Natural killer cell treated with Interleukin-12 subunit alpha and Interleukin-12 subunit beta and Interleukin-15 and Interleukin-18, amount 100 ng/mL, for 72 hours (primary cell): Measurements from ENCODE around the gene STIMATE. TPM values are rescaled to one million over a fixed set of nuclear protein-coding genes. Genes with fewer than 3 reads are reported as not detected.

Source experiments
- ATAC-seq, 2 donors: fragments of 150-1000 bp; cut with Tn5 transposase in 1 of 2; sonication (Bioruptor Pico), chemical (Tn5 transposase) in 1 of 2; 2 replicates each; pipeline ENCODE4 v1.10.0; 2021
- DNase-seq: peaks from one replicate; pipeline ENCODE4 v3.0.0; 2022; ENCODE audit warnings: low spot score
- H3K27ac Mint-ChIP-seq, 2 donors: 1 replicate in 1 of 2; 2 replicates in 1 of 2; pipeline ENCODE4 v1.8.0; 2022; ENCODE audit warnings: mixed read lengths in 2 of 2, mild to moderate bottlenecking in 1 of 2, moderate library complexity in 1 of 2
- H3K27me3 Mint-ChIP-seq, 2 donors: 1 replicate in 1 of 2; 2 replicates in 1 of 2; pipeline ENCODE4 v1.8.0; 2022; ENCODE audit warnings: mixed read lengths in 2 of 2
- H3K36me3 Mint-ChIP-seq: one replicate; pipeline ENCODE4 v1.8.0; 2022; ENCODE audit warnings: mixed read lengths
- H3K4me1 Mint-ChIP-seq, 2 donors: 1 replicate in 1 of 2; 2 replicates in 1 of 2; pipeline ENCODE4 v1.8.0; 2022; ENCODE audit warnings: low read depth in 2 of 2, mixed read lengths in 2 of 2, mild to moderate bottlenecking in 1 of 2
- H3K4me3 Mint-ChIP-seq: one replicate; pipeline ENCODE4 v1.8.0; 2022; ENCODE audit warnings: mixed read lengths
- H3K9me3 Mint-ChIP-seq: 2 replicates; pipeline ENCODE4 v1.8.0; 2022; ENCODE audit warnings: mixed read lengths
- total RNA-seq, 2 donors: library from RNA; stranded (reverse); gene quantifications; one replicate each; pipeline ENCODE4 v1.2.3, GENCODE V29; 2022

Gene STIMATE
- total RNA-seq, 2 donors from 2014 or later = 19.8 to 31.1 TPM

DNA sequence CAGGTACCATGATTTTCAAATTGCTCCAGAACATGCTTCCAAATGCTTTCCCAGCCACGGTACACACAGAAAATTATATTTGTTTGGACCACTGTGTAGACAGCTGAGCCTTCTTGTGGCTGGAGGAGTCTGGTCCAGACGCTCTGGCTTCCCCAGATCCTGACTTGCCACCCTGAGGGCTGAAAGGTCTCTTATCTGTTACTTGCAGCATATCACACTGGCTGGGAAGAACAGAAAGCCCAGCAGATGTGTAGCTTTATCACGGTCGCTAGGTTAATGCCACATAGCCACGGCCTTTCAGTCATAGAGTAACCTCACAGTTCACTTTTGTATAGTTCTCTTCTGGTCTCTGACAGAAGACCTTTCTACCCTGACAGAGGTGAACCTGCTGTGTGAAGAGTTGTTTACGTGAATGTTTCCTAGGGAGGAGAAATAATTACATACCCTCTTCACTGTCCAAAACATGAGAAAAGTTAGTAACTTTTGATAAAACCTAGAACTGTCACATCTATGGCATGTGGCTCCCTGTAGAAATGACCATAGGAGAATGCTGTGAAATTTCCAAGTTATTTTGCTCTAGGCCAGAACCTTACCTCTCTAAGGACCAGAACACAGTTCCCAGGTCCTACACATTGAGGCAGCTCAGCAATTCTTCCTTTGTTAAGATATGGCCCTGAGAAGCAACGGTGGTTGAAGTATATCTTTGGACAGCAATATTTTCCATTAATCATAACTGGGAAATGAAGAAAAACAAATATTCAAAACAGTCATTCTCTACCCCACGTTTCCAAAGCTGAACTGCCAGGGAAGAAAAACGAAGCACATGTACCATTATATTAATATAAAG is 15.8 kb upstream of the STIMATE start:
- H3K36me3 Mint-ChIP-seq = no peaks in the 10 kb centered on the region
- H3K9me3 Mint-ChIP-seq = no peaks in the 10 kb centered on the region
- H3K4me3 Mint-ChIP-seq = no peak overlapping the region
- DNase-seq (no peak), ATAC-seq (no peak)
- no peak overlapping the region for H3K27ac Mint-ChIP-seq
- H3K27me3 Mint-ChIP-seq = no peaks in the 10 kb centered on the region
- H3K4me1 Mint-ChIP-seq = no peaks in the 10 kb centered on the region

DNA sequence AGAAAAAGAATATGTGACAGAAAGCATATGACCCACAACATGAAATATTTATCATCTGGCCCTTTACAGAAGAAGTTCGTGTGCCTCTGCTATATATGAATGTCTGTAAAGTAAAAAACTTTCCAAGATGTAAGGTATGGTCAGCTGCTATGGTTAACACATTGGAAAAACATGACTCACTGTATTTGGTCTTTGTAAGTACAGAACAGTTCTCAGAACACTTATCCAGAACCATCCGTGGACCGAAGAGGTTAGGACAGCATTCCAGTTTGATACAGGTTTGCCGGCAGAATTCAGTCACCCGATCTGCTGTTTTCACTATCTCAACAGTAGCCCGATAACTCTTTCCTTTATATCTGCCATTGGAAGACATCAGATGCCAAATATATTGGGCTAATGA is 13.5 kb upstream of the STIMATE start:
- H3K27me3 Mint-ChIP-seq = no peaks in the 10 kb centered on the region
- no peaks in the 10 kb centered on the region for H3K36me3 Mint-ChIP-seq
- no peak for ATAC-seq

DNA sequence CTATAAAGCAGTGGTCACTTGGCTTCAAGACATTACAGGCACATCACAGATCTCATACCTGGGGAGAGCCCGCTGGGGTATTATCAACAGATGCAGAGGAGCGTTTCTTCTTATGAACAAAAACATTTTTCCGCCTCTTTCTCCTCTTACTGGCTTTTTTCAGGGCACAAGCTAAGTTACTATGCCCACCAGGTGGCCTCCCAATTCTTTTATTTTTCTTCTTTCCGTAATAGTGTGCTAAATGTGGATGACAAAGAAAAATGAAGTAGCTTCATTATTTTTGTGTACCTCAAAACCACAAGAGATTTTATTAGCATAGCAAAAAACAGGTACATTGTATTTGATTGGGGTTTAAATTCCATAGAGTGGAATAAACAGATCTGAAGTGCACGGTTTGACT is 10.1 kb upstream of the STIMATE start:
- no peak overlapping the region for H3K4me3 Mint-ChIP-seq
- no peaks in the 10 kb centered on the region for H3K27me3 Mint-ChIP-seq
- no peaks in the 10 kb centered on the region for H3K4me1 Mint-ChIP-seq
- ATAC-seq = no peak
- no peak for DNase-seq
- H3K36me3 Mint-ChIP-seq = no peaks in the 10 kb centered on the region
- H3K27ac Mint-ChIP-seq = no peak overlapping the region
- H3K9me3 Mint-ChIP-seq = no peaks in the 10 kb centered on the region

More for the DNA sequence above, 13.5 kb upstream of the STIMATE start:
- no peak for DNase-seq
- no peaks in the 10 kb centered on the region for H3K4me1 Mint-ChIP-seq
- no peak overlapping the region for H3K4me3 Mint-ChIP-seq
- no peaks in the 10 kb centered on the region for H3K9me3 Mint-ChIP-seq
- no peak overlapping the region for H3K27ac Mint-ChIP-seq

DNA sequence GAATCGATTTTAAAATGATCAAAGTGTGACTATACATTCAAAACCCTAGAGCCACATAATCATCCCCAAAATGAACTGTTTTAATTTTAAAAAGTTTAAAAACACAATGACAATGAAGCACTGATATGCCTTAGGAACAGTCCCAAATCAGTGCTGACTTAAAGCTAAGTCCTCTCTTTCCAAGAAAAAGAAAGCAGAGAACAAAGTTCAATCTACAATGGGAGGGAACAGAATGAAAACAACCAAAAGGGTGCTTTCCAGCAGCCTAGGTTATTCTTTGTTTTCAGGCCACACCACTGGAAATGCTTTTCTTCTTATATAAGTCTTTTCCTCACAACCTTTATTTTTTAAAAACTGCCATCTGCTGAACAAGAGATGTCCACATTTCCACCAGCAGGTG is 7.2 kb upstream of the STIMATE start:
- DNase-seq (no peak), ATAC-seq (no peak)
- Mint-ChIP-seq H3K27ac (no peak overlapping the region), H3K36me3 (no peaks in the 10 kb centered on the region), H3K4me1 (no peaks in the 10 kb centered on the region), H3K27me3 (no peaks in the 10 kb centered on the region), H3K9me3 (no peaks in the 10 kb centered on the region), H3K4me3 (no peak overlapping the region)

DNA sequence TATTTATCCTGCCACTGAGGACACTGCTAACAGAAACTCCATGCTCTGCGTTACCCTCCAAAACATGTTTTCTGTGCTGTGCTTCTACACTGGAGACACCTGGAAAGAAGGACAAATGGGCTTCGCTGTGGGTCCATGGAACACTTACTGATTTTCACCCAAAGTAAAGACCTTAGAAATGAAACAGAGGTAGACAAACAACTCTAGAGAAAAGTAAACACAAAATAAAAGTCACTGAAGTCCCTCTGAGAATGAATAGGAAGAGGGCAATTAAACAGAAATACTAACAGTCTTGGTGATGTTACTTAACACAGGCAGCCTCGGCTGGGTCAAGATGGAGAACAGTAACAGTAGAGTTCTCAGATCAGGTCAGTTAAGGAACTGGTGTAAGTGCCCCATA is 6.7 kb upstream of the STIMATE start:
- ATAC-seq (no peak), DNase-seq (no peak)
- Mint-ChIP-seq H3K4me1 (no peaks in the 10 kb centered on the region), H3K27ac (no peak overlapping the region), H3K27me3 (no peaks in the 10 kb centered on the region), H3K9me3 (no peaks in the 10 kb centered on the region), H3K4me3 (no peak overlapping the region), H3K36me3 (no peaks in the 10 kb centered on the region)

DNA sequence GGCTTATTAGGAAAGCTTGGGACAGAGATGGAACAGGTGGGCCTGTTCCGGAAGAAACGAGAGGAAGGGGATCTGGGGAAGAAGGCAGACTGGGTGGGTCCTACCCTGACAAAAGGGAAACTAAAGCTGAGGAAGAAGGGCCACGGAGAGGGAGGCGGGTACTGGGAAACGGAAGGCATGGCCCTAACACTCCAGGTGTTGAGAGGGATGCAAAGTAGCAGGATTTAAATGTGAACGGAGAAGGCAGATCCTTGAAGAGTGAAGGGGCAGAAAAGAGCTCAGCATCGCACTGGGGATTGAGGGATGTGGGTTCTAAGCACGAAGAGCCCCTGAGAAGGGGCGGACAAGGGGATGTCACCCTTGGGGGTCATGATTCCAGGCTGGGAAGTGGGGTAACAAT is 735 bp downstream of the STIMATE start:
- DNase-seq (no peak), ATAC-seq (no peak)
- no peaks in the 10 kb centered on the region for H3K27me3 Mint-ChIP-seq
- H3K9me3 Mint-ChIP-seq = no peaks in the 10 kb centered on the region
- peaks cover 31 to 40% of the 10 kb centered on the region in 2 donors for H3K4me1 Mint-ChIP-seq
- no peaks in the 10 kb centered on the region for H3K36me3 Mint-ChIP-seq
- peak overlapping the region; percentile 93 for H3K4me3 Mint-ChIP-seq
- peak overlapping the region; percentile 59 to 83 for H3K27ac Mint-ChIP-seq

DNA sequence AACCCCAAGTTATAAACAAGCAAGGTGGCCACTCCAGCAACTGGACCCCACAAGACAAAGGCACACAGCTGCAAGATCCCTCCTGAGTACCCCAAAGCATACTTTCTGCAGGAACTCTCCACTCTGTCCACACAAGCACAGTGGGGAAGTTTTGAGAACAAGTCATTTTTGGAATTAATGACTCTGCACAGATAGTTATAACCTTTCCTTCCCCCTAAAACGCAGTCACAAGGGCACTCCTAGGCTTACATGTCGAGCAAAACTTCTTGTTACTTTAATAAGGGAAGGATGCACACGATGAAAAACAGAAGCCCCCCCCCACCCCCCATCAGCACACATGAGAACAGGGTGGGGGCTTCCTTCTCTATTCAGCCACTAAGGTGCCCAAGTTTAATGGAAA is 1.2 kb downstream of the STIMATE start:
- Mint-ChIP-seq H3K4me1 (peaks cover 31 to 45% of the 10 kb centered on the region in 2 donors), H3K9me3 (no peaks in the 10 kb centered on the region), H3K4me3 (peak overlapping the region; percentile 93), H3K27me3 (no peaks in the 10 kb centered on the region), H3K27ac (peak overlapping the region; percentile 59 to 83), H3K36me3 (no peaks in the 10 kb centered on the region)
- ATAC-seq (no peak), DNase-seq (no peak)

DNA sequence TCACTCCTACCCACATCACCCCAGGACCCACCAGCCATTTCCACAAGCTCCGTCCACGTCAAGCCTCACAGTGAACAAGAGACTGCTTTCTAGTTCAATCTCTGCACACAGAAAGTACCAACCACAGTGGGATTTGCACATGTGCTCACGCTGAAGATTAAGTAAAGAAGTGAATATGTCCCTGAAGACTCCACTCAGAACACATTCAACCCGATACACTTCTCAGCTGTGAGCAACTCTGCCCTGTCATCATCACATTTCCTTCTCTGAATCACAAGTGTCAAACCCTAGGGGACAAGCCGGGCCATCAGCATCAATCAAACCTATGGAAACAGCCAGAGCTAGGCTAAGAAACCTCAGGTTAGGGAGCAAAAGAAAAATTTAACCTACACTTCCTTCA is 1.9 kb downstream of the STIMATE start:
- Mint-ChIP-seq H3K27me3 (no peaks in the 10 kb centered on the region), H3K4me1 (peaks cover 31 to 46% of the 10 kb centered on the region in 2 donors), H3K9me3 (no peaks in the 10 kb centered on the region), H3K4me3 (peak overlapping the region; percentile 93), H3K36me3 (no peaks in the 10 kb centered on the region), H3K27ac (peak overlapping the region; percentile 59 to 83)
- ATAC-seq = peak in 1 of 2 donors; percentile 70
- no peak for DNase-seq

DNA sequence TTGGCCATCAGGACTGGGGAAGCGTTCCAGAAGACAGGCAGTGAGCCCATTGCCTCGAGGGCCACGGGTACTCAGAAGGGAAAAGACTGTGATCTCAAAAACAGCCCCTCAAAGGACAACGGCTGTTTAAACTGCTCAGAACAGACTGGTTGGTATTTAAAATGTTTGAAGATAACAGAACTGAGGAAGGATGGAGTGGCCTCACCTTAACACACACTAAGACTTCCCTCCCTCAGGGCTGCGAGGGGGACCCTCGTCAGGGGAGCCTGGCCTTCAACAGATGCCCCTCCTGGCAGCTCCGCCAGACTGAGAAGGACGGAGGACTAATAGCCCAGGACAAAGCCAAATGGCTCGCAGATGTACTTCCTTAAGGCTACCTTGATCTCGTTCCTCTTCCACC is 2.6 kb downstream of the STIMATE start:
- no peaks in the 10 kb centered on the region for H3K36me3 Mint-ChIP-seq
- H3K27ac Mint-ChIP-seq = peak overlapping the region; percentile 59 to 83
- ATAC-seq = no peak
- H3K27me3 Mint-ChIP-seq = no peaks in the 10 kb centered on the region
- no peaks in the 10 kb centered on the region for H3K9me3 Mint-ChIP-seq
- H3K4me1 Mint-ChIP-seq = peaks cover 36 to 51% of the 10 kb centered on the region in 2 donors
- DNase-seq = no peak
- H3K4me3 Mint-ChIP-seq = peak overlapping the region; percentile 93

DNA sequence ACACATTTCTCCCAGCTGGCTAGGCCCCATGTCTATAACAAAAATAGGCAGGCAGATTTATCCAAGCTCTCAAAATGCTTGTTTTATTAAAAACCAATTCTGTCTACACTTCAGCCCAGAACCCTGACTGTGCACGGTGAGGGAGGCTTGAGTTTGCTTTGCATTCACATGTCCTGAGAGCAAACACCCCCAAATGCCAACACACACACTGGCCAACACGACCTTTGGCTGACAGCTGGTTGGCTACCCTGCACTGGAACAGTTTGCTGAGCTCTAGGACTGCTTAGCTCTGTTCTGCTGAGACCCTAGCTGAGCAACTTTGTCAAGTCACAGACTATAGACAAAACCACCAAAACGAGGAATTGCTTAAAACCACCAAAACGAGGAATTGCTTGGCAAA is 3.6 kb downstream of the STIMATE start:
- no peak for ATAC-seq
- H3K36me3 Mint-ChIP-seq = no peaks in the 10 kb centered on the region
- no peak overlapping the region for H3K4me3 Mint-ChIP-seq
- H3K9me3 Mint-ChIP-seq = no peaks in the 10 kb centered on the region
- peaks cover 36 to 51% of the 10 kb centered on the region in 2 donors for H3K4me1 Mint-ChIP-seq
- H3K27me3 Mint-ChIP-seq = no peaks in the 10 kb centered on the region
- DNase-seq = no peak
- H3K27ac Mint-ChIP-seq = no peak overlapping the region

DNA sequence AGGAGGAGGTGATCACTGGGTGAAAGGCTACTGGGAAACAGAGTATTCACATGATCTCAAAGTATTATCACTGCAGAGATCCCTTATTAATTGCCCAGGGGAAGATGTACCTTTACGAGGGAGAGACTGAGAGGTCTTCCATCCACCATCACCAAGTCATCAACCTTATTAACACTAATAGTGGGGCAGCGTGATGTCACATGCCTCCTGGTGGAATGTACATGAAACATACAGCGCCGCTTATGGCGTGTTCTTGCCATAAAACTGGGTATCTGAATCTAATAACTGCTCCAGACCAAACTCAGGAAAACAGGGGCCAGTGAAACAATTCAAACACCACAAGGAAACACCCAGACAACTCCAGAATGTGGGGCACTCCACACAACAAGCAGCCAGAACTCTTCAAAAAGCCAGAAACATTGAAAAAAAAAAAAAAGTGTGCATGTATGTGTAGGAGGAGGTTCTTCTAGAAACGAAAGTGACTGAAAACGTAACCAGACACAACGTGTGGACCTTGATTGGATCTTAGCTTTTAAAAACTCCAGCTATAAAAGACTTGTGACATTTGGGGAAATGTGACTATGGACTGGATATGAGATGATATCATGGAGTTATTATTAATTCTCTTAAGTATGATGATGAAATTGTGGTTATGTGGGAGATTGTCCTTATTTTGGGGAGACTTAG is 4.6 kb downstream of the STIMATE start:
- no peaks in the 10 kb centered on the region for H3K36me3 Mint-ChIP-seq
- no peak for DNase-seq
- ATAC-seq = no peak
- peak overlapping the region; percentile 27 to 53 for H3K27ac Mint-ChIP-seq
- peak overlapping the region; percentile 68 for H3K4me3 Mint-ChIP-seq
- no peaks in the 10 kb centered on the region for H3K9me3 Mint-ChIP-seq
- H3K27me3 Mint-ChIP-seq = no peaks in the 10 kb centered on the region
- peaks cover 40 to 51% of the 10 kb centered on the region in 2 donors for H3K4me1 Mint-ChIP-seq

DNA sequence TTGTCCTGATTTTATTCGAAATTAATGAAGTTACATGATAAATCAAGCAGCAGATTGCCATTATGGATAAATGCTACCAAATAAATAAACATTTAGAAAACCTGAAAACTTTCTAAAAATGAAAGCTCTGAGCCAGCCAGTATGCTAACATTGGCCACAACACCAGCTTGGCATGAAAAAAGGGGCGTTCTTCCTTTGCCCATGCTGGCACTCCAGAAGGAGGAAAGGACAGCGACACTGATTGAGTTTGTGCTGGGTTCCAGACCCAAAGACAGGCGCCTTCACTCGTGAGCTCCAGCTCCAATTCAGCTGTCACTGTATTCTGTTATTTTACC is 5.1 kb downstream of the STIMATE start:
- Mint-ChIP-seq H3K27ac (peak overlapping the region; percentile 27 to 53), H3K36me3 (no peaks in the 10 kb centered on the region), H3K4me1 (peaks cover 40 to 51% of the 10 kb centered on the region in 2 donors), H3K9me3 (no peaks in the 10 kb centered on the region), H3K27me3 (no peaks in the 10 kb centered on the region), H3K4me3 (peak overlapping the region; percentile 68)
- DNase-seq (no peak), ATAC-seq (no peak)

DNA sequence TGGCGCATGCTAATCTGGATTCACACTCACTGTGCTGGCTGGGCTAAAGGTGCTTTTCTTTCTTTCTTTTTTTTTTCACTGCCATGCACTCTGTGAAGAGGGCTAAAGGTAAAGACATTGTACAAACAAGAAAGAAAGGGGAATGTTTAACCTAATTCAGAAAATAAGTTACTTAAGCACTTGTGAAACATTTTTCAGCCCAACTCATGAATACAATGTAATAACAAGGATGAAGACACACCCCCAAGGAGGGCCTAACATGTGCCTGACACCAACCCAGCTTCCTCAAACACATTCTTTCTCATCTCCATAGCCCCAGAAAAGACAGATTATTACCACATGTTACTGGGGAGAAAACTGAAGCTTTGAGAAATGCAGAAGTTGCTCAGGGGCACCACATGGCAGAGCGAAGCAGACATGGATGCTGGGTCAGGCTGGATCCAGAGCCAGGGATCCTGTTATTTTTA is 5.7 kb downstream of the STIMATE start:
- DNase-seq (no peak), ATAC-seq (no peak)
- peaks cover 40 to 48% of the 10 kb centered on the region in 2 donors for H3K4me1 Mint-ChIP-seq
- peak overlapping the region; percentile 73 for H3K4me3 Mint-ChIP-seq
- no peaks in the 10 kb centered on the region for H3K9me3 Mint-ChIP-seq
- peak overlapping the region in 1 of 2 donors; percentile 53 for H3K27ac Mint-ChIP-seq
- H3K36me3 Mint-ChIP-seq = no peaks in the 10 kb centered on the region
- no peaks in the 10 kb centered on the region for H3K27me3 Mint-ChIP-seq

DNA sequence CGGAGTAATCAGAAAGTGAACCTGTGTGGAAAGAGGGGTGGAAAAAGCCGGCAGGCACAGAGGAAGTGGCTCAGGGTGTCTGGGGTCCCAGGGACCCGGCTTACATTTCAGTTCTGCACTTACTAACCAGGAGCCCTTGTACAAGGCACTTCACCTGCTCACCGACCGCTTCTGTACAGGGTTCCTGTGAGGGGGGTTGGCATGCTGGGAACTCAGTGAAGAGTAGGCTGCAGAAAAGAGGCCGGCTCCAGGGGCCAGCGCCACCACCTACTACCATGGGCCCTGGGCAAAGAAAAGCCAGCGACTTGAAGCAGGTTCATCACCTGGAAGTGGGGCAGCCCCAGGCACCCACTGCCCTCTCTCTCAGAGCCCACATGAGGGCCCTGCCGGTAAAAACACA is 6.2 kb downstream of the STIMATE start:
- peak overlapping the region; percentile 73 for H3K4me3 Mint-ChIP-seq
- H3K27me3 Mint-ChIP-seq = no peaks in the 10 kb centered on the region
- DNase-seq (no peak), ATAC-seq (peak; percentile 46 to 66)
- H3K27ac Mint-ChIP-seq = peak overlapping the region in 1 of 2 donors; percentile 53
- H3K4me1 Mint-ChIP-seq = peaks cover 37 to 43% of the 10 kb centered on the region in 2 donors
- H3K36me3 Mint-ChIP-seq = no peaks in the 10 kb centered on the region
- no peaks in the 10 kb centered on the region for H3K9me3 Mint-ChIP-seq
